ENCODE results near the gene LRRC72. TPM values are rescaled to one million over a fixed set of nuclear protein-coding genes. Genes with fewer than 3 reads are reported as not detected.

LRRC72 gene
- total RNA-seq, 6 donors from 2014 or later: not detected

DNA sequence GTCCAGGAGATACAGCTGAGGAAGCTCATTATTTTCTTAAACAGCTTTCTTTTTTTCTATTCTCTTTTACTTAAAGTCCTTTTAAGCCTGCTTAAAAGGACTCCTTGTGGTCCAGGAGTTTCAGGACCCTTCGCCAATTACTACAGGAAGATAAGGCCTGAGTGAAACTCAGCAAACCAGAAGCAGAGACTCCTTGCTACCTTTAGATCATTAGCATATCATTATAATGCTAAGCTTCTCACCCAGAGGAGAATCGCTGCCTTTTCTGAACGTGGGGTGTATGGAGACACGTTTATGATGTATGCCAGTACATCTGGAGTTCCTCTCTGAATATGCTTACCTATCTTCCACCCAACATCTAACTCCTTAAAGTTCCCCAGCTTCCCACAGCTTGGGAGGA lies 71.4 kb downstream of the LRRC72 start:
- H3K27ac ChIP-seq: no peak overlapping the region
- no peaks in the 10 kb centered on the region for H3K9me3 ChIP-seq
- WGBS, 2 donors: 71 to 78% methylated on average over 4 of the region's 4 CpGs

DNA sequence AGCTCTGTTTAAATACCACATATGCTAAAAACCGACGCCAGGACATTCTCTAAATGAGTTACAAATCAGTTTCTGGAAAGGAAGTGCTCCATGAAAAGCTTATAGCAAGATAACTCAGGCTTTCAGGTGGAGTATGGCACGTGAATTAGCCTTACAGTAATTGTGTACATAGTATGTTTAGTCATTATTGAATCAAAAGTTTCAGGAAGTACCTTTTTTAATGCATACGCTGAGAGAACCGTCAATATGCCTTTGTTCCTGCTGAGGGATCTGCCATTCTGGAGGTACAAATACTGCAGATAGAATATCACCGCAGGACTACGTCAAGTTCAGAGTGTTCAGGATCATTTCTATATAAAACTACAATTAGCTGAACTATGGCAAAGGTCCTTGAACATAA lies 73.2 kb downstream of the LRRC72 start:
- DNase-seq (no peak), ATAC-seq (ENCODE audit: low FRiP score in 2 of 2) (no peak)
- Histone ChIP-seq H3K4me3 (no peak overlapping the region), H3K36me3 (peaks cover 0 to 54% (median 26%) of the 10 kb centered on the region in 4 donors), H3K9me3 (no peaks in the 10 kb centered on the region), H3K27ac (no peak overlapping the region), H3K4me1 (no peaks in the 10 kb centered on the region), H3K27me3 (no peaks in the 10 kb centered on the region)
- no peak for TF ChIP-seq EP300 (IDR thresholded peaks at IDR 0.05)
- TF ChIP-seq POLR2AphosphoS5 (IDR thresholded peaks at IDR 0.05): no peak
- TF ChIP-seq POLR2A (IDR thresholded peaks at IDR 0.05): no peak
- no peak for TF ChIP-seq CTCF (IDR thresholded peaks at IDR 0.05)
- 86 to 87% methylated on average over 7 of the region's 7 CpGs for WGBS, 2 donors

More for the DNA sequence above, 71.4 kb downstream of the LRRC72 start:
- DNase-seq (no peak), ATAC-seq (ENCODE audit: low FRiP score in 2 of 2) (no peak)
- peaks cover 0 to 39% (median 20%) of the 10 kb centered on the region in 4 donors for H3K36me3 ChIP-seq
- H3K4me1 ChIP-seq: no peaks in the 10 kb centered on the region
- no peaks in the 10 kb centered on the region for H3K27me3 ChIP-seq
- no peak overlapping the region for H3K4me3 ChIP-seq
- TF ChIP-seq CTCF (IDR thresholded peaks at IDR 0.05): no peak
- no peak for TF ChIP-seq EP300 (IDR thresholded peaks at IDR 0.05)
- TF ChIP-seq POLR2AphosphoS5 (IDR thresholded peaks at IDR 0.05): no peak
- no peak for TF ChIP-seq POLR2A (IDR thresholded peaks at IDR 0.05)

GRCh38 chr7:16603633-16604032 lies 77.0 kb downstream of the LRRC72 start:
- ATAC-seq (ENCODE audit: low FRiP score in 2 of 2) (no peak), DNase-seq (no peak)
- H3K27me3 ChIP-seq: no peaks in the 10 kb centered on the region
- no peak overlapping the region for H3K4me3 ChIP-seq
- H3K9me3 ChIP-seq: no peaks in the 10 kb centered on the region
- H3K36me3 ChIP-seq: peaks cover 4 to 75% (median 33%) of the 10 kb centered on the region in 4 donors
- no peaks in the 10 kb centered on the region for H3K4me1 ChIP-seq
- no peak overlapping the region for H3K27ac ChIP-seq
- TF ChIP-seq POLR2A (IDR thresholded peaks at IDR 0.05) (no peak), POLR2AphosphoS5 (IDR thresholded peaks at IDR 0.05) (no peak), EP300 (IDR thresholded peaks at IDR 0.05) (no peak), CTCF (IDR thresholded peaks at IDR 0.05) (no peak)

DNA sequence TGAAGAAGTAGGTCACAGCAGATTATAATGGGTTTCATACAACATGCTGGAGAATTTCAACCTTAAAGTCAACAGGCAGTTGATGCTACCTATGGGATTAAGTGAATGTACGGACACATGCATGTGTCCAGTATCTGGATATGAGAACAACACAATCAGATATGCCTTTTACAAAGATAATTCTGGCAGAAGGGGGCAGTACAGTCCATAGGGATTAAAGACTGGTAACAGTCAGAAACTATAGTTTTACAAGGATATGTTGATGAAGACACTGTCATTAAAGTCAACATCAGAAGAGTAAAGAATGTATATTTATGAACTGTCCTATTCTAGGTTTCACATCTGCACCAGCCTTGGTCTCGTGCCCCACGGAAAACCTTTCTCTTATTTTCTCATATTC lies 77.4 kb downstream of the LRRC72 start:
- H3K36me3 ChIP-seq: peaks cover 4 to 79% (median 31%) of the 10 kb centered on the region in 4 donors
- no peaks in the 10 kb centered on the region for H3K27me3 ChIP-seq
- TF ChIP-seq CTCF (IDR thresholded peaks at IDR 0.05): peak in 1 of 6 experiments; percentile 5
- TF ChIP-seq POLR2AphosphoS5 (IDR thresholded peaks at IDR 0.05): no peak
- WGBS, 2 donors: 95 to 96% methylated on average over 3 of the region's 3 CpGs
- DNase-seq (no peak), ATAC-seq (ENCODE audit: low FRiP score in 2 of 2) (no peak)
- H3K9me3 ChIP-seq: no peaks in the 10 kb centered on the region
- no peak overlapping the region for H3K27ac ChIP-seq
- no peak overlapping the region for H3K4me3 ChIP-seq
- no peaks in the 10 kb centered on the region for H3K4me1 ChIP-seq

DNA sequence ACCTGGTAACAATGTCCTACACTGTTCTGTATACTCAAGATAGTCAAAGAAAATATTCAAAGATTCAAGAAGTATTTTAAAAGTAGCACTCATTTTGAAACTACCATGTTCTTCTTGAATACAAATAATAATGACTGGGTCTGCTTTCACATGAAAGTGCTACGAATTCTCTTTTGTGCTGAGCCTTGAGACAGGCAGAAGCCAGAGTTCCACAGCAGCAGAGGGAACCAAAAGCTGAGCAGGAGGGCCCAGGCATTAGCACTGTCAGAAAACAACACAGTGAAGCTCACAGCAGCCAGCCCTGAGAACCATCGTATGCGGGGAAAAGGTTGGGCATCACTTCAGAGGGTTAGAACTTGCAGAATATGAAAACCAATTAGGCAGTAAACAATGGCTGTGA lies 80.1 kb downstream of the LRRC72 start:
- DNase-seq (no peak), ATAC-seq (ENCODE audit: low FRiP score in 2 of 2) (no peak)
- Histone ChIP-seq H3K4me3 (no peak overlapping the region), H3K36me3 (peaks cover 4 to 67% (median 21%) of the 10 kb centered on the region in 4 donors), H3K27me3 (no peaks in the 10 kb centered on the region), H3K4me1 (peaks cover 0 to 5% (median 0%) of the 10 kb centered on the region in 4 donors), H3K27ac (no peak overlapping the region), H3K9me3 (no peaks in the 10 kb centered on the region)
- TF ChIP-seq CTCF (IDR thresholded peaks at IDR 0.05): no peak
- 67 to 70% methylated on average over 3 of the region's 3 CpGs for WGBS, 2 donors
